Choroid plexus epithelial cell (primary cell): ENCODE data around the gene MATR3.

Source experiments
- DNase-seq: peaks from one replicate; pipeline ENCODE4 v3.0.0-alpha.2; 2010; ENCODE audit warnings: low read depth
- H3K4me3 ChIP-seq: 2 replicates; pipeline ENCODE4 v1.5.1; 2011; ENCODE audit warnings: low read depth, mild to moderate bottlenecking, control low read depth, low read length, moderate library complexity
- TF ChIP-seq, protein P1 (sequence below): conservative IDR thresholded peaks from 2 replicates; pipeline ENCODE4 v1.5.1; 2011; ENCODE audit warnings: low read depth, mild to moderate bottlenecking, control low read depth, inconsistent platforms, low read length, moderate library complexity

MATR3 gene

DNA sequence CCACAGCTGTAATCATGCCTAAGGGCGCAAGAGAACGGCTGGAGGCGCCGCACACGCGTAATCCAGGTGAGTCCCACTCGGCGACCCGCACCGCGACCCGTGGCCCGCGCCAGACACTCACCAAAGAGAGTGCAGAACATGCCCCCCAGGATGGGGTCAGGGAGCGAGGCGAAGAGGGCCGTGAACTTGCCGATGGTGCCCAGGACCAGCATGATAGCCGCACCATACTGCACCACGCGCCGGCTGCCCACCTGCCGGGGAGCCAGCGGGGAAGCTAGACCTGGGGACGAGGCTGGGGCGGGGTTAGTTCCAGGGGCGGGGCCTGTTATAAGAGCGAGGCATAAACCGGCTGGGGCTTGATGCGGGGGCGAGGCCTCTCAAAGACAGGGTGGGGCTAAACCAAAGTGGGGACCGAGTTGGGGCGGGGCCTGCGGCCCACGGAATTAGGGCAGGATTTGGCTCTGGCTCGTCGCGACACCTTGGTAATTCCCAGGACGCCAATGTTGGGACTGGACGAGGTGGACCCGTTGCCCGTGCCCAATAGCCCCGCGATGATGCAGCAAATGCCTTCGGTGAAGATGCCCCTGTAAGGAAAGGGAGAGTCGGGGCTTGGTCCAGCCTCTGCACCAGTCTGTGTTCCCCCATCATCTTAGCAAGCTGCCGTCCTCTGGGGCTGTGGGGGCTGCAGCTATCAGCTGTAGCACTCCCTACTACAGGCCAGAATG lies 84.7 kb downstream of the MATR3 start:
- TF ChIP-seq, protein P1, sequence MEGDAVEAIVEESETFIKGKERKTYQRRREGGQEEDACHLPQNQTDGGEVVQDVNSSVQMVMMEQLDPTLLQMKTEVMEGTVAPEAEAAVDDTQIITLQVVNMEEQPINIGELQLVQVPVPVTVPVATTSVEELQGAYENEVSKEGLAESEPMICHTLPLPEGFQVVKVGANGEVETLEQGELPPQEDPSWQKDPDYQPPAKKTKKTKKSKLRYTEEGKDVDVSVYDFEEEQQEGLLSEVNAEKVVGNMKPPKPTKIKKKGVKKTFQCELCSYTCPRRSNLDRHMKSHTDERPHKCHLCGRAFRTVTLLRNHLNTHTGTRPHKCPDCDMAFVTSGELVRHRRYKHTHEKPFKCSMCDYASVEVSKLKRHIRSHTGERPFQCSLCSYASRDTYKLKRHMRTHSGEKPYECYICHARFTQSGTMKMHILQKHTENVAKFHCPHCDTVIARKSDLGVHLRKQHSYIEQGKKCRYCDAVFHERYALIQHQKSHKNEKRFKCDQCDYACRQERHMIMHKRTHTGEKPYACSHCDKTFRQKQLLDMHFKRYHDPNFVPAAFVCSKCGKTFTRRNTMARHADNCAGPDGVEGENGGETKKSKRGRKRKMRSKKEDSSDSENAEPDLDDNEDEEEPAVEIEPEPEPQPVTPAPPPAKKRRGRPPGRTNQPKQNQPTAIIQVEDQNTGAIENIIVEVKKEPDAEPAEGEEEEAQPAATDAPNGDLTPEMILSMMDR, result no peak
- no peak overlapping the region for H3K4me3 ChIP-seq
- no peak for DNase-seq

DNA sequence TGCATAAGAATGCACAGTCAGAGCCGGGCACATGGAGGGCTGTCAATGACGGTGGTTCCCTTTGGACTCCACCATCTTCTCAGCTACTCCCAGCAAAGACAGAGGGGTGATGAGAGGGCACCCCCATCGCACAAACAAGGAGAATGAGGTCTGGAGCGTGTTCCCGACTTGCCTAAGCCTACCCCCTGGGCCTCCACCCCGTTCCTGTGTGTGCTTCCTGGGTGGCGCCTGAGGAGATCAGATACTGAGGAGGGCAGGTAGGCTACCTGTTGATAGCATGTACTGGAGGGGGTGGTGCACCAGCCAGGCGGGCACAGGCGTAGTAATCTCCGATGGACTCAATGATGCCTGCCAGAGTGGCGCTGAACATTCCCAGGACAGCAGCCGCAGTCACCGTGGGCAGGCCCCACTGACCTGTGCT lies 85.4 kb downstream of the MATR3 start:
- DNase-seq, result no peak
- H3K4me3 ChIP-seq, result no peak overlapping the region
- TF ChIP-seq, protein P1, result no peak

DNA sequence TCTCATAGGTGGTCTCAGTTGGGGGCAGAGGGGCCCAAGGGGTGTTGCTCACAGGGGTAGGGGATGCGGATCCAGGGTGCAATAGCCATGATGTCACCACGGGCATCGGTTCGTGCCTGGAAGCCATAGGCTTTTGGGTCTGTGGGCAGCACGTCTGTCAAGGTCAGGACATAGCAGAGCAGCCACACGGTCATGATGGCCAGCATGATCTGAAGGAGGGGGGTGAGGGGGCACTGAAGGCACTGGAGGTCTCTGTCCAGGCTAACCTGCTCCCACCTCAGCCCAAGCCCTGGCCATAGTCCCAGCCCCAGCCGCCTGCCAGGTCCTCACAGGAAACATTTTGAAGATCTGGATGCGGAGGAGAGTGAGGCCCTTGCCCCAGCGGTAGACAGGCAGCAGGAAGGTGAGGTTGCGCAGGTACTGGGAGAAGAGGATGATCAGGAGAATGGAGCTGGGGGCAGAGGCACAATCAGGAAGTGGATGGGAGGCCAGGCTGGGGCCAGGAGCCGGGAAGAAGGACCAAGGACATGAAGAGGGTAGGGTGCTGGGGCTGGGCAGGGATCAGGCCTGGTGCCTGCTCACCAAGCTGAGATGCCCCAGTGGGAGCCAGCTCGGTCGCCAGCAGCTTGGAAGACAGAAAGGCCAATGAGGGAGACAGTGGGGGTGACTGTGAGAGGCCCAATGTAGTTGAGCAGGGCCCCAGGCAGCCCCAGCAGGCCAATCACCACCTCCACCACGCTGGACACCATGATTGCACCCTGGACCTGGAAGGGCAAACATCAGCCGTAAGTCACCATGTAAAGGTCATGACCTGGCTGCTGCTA lies 86.3 kb downstream of the MATR3 start:
- DNase-seq, result no peak
- TF ChIP-seq, protein P1, result no peak
- H3K4me3 ChIP-seq, result no peak overlapping the region
